HG02981 (cell line): Measurements from ENCODE around the gene ING1.

Source experiments
- ATAC-seq: cut with Tn5 transposase; IDR thresholded peaks from one replicate; pipeline ENCODE4 v1.9.1; 2021; ENCODE audit warnings: mild to moderate bottlenecking, moderate library complexity; ENCODE audit not compliant: unreplicated experiment

Gene ING1

GRCh38 chr13:110769097-110769496 is 55.6 kb downstream of the ING1 start:
- no peak for ATAC-seq

- no peak for ATAC-seq
These were observed 57.2 kb downstream of the ING1 start for GRCh38 chr13:110770678-110771077.

- ATAC-seq = no peak
These were observed 57.7 kb downstream of the ING1 start for GRCh38 chr13:110771194-110771593.

GRCh38 chr13:110772091-110772984 is 58.8 kb downstream of the ING1 start:
- ATAC-seq = no peak
